PFSK-1 (cell line): ENCODE data around the gene KRTAP5-7.

Experiments
- POLR2AphosphoS5 ChIP-seq: IDR thresholded peaks from 2 replicates; pipeline ENCODE4 v1.6.1; 2012; ENCODE audit warnings: low read depth, mild to moderate bottlenecking, control low read depth, low read length, moderate library complexity
- SIN3A ChIP-seq: IDR thresholded peaks from 2 replicates; pipeline ENCODE4 v1.6.1; 2012; ENCODE audit warnings: mild to moderate bottlenecking, low read length, moderate library complexity, borderline replicate concordance; ENCODE audit not compliant: insufficient read depth
- TAF1 ChIP-seq: IDR thresholded peaks from 2 replicates; pipeline ENCODE4 v1.6.1; 2012; ENCODE audit warnings: low read length, control low read depth, borderline replicate concordance; ENCODE audit not compliant: insufficient read depth
- TF ChIP-seq, protein P1 (sequence below), 2 experiments: IDR thresholded peaks; 2 replicates each; pipeline versions ENCODE4 v1.6.1 to v1.8.0; 2011 to 2012; ENCODE audit warnings: low read depth in 2 of 2, low read length in 2 of 2, control low read depth in 1 of 2, inconsistent platforms in 1 of 2, mild to moderate bottlenecking in 1 of 2, moderate library complexity in 1 of 2; ENCODE audit not compliant: insufficient read depth in 1 of 2

- TF ChIP-seq POLR2AphosphoS5 (no peak), SIN3A (no peak), TAF1 (no peak)
- TF ChIP-seq, protein P1, sequence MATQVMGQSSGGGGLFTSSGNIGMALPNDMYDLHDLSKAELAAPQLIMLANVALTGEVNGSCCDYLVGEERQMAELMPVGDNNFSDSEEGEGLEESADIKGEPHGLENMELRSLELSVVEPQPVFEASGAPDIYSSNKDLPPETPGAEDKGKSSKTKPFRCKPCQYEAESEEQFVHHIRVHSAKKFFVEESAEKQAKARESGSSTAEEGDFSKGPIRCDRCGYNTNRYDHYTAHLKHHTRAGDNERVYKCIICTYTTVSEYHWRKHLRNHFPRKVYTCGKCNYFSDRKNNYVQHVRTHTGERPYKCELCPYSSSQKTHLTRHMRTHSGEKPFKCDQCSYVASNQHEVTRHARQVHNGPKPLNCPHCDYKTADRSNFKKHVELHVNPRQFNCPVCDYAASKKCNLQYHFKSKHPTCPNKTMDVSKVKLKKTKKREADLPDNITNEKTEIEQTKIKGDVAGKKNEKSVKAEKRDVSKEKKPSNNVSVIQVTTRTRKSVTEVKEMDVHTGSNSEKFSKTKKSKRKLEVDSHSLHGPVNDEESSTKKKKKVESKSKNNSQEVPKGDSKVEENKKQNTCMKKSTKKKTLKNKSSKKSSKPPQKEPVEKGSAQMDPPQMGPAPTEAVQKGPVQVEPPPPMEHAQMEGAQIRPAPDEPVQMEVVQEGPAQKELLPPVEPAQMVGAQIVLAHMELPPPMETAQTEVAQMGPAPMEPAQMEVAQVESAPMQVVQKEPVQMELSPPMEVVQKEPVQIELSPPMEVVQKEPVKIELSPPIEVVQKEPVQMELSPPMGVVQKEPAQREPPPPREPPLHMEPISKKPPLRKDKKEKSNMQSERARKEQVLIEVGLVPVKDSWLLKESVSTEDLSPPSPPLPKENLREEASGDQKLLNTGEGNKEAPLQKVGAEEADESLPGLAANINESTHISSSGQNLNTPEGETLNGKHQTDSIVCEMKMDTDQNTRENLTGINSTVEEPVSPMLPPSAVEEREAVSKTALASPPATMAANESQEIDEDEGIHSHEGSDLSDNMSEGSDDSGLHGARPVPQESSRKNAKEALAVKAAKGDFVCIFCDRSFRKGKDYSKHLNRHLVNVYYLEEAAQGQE (IDR thresholded peaks at IDR 0.05; ENCODE audit: insufficient read depth in 1 of 2, low read depth in 2 of 2, low read length in 2 of 2) = no peak
These were observed 27.9 kb upstream of the KRTAP5-7 start for GRCh38 chr11:71499125-71499524.
